ENCODE measurements around the gene AKAP12. TPM values are rescaled to one million over a fixed set of nuclear protein-coding genes. Genes with fewer than 3 reads are reported as not detected.

Gene AKAP12
- polyA plus RNA-seq, 2 of the 4 experiments (the other 2 are of a cell fraction) = 32.1 to 192 TPM

- DNase-seq (ENCODE audit: low read depth in 1 of 2, low spot score in 1 of 2) (no peak), FAIRE-seq (no peak), ATAC-seq (no peak)
- no peak overlapping the region for H3K4me3 ChIP-seq
- no peak for TF ChIP-seq GATA3 (IDR thresholded peaks at IDR 0.05; ENCODE audit: borderline replicate concordance)
- no peak for TF ChIP-seq JUN (IDR thresholded peaks at IDR 0.05)
- TF ChIP-seq CBX8 (IDR thresholded peaks at IDR 0.05) = no peak
- no peak for TF ChIP-seq RCOR1 (IDR thresholded peaks at IDR 0.05; ENCODE audit: low read depth, low read length)
- TF ChIP-seq MAZ (IDR thresholded peaks at IDR 0.05; ENCODE audit: borderline replicate concordance, low read depth, low read length) = no peak
- TF ChIP-seq CTCF (IDR thresholded peaks at IDR 0.05) = no peak
- no peak for TF ChIP-seq FOSL2 (IDR thresholded peaks at IDR 0.05)
- TF ChIP-seq FOSL2 (CRISPR knock-in tag; IDR thresholded peaks at IDR 0.05) = no peak
- no peak for TF ChIP-seq SREBF2 (IDR thresholded peaks at IDR 0.05)
- TF ChIP-seq JUNB (IDR thresholded peaks at IDR 0.05) = no peak
- no peak for TF ChIP-seq TFCP2L1 (CRISPR knock-in tag; IDR thresholded peaks at IDR 0.05)
- no peak for TF ChIP-seq HOXA7 (CRISPR knock-in tag; IDR thresholded peaks at IDR 0.05)
- H3K9me3 ChIP-seq = no peaks in the 10 kb centered on the region
- H3K27ac ChIP-seq = 0 out of 6 replicates have a peak overlapping the region, but pooled peaks of 1 of the 2 experiments have one; percentile 5
- ChIA-PET CTCF (no interaction called here), POLR2A (no interaction called here)
- 91% methylated on average over 7 of the region's 7 CpGs for whole genome bisulfite sequencing (ENCODE audit: missing lambda C conversion rate)
- no peak overlapping the region for H3K4me2 ChIP-seq
- peaks cover 41% of the 10 kb centered on the region for H3K4me1 ChIP-seq
Measured at GRCh38 chr6:151320140-151320539, 80.4 kb downstream of the AKAP12 start.

- no peak for ATAC-seq
- H3K4me3 ChIP-seq = no peak overlapping the region
- H3K27ac ChIP-seq = no peak overlapping the region
- no peaks in the 10 kb centered on the region for H3K9me3 ChIP-seq
- CTCF ChIA-PET = interaction anchor here (1.2 to 7.2 kb wide), 2 partner anchors 307 to 430 kb away, joined by 3 to 90 read pairs; no protein-coding TSS in a partner anchor
- TF ChIP-seq MYC (IDR thresholded peaks at IDR 0.05; ENCODE audit: borderline replicate concordance, low read length) = no peak
- no peak for TF ChIP-seq ESRRA (IDR thresholded peaks at IDR 0.05; ENCODE audit: borderline replicate concordance, low read length)
- TF ChIP-seq MAZ (IDR thresholded peaks at IDR 0.05; ENCODE audit: borderline replicate concordance, low read depth, low read length) = no peak
- H3K4me2 ChIP-seq = no peak overlapping the region
- no peak for DNase-seq (ENCODE audit: low read depth in 1 of 2, low spot score in 1 of 2)
- FAIRE-seq = no peak
- POLR2A ChIA-PET = no interaction called here
- 97% methylated on average over 1 of the region's 1 CpG for WGBS (ENCODE audit: missing lambda C conversion rate)
- H3K4me1 ChIP-seq = peaks cover 41% of the 10 kb centered on the region
Measured at GRCh38 chr6:151321438-151321837, 81.7 kb downstream of the AKAP12 start.

GRCh38 chr6:151322570-151322969 lies 82.8 kb downstream of the AKAP12 start:
- H3K9me3 ChIP-seq = no peaks in the 10 kb centered on the region
- peak in 1 of 2 experiments; percentile 63 for DNase-seq (ENCODE audit: low read depth in 1 of 2, low spot score in 1 of 2)
- POLR2A ChIA-PET = interaction anchor here (0.6 kb wide), 1 partner anchor 203 kb away, joined by 3 read pairs; no protein-coding TSS in a partner anchor
- TF ChIP-seq HOXB5 (CRISPR knock-in tag; IDR thresholded peaks at IDR 0.05) = no peak
- TF ChIP-seq FOSL2 (IDR thresholded peaks at IDR 0.05) = no peak
- peak; percentile 30 for TF ChIP-seq FOSL2 (CRISPR knock-in tag; IDR thresholded peaks at IDR 0.05)
- 0 out of 2 replicates have a peak, but pooled peaks have one; percentile 13 for TF ChIP-seq JUNB (IDR thresholded peaks at IDR 0.05)
- TF ChIP-seq NR3C1 (IDR thresholded peaks at IDR 0.05) = no peak
- TF ChIP-seq HES2 (IDR thresholded peaks at IDR 0.05) = peak; percentile 48; the same call in 1 of the 2 replicates
- peak; percentile 69 to 83; a peak in 3 of 4 replicates for TF ChIP-seq CEBPB (IDR thresholded peaks at IDR 0.05)
- 0 out of 6 replicates have a peak, but pooled peaks of 1 of the 2 experiments have one; percentile 4 for ATAC-seq
- 37% methylated on average over 9 of the region's 9 CpGs for WGBS (ENCODE audit: missing lambda C conversion rate)
- no peak overlapping the region for H3K4me3 ChIP-seq
- peak overlapping the region; percentile 83 to 84; a peak in 5 of 6 replicates for H3K27ac ChIP-seq
- no peak for FAIRE-seq
- CTCF ChIA-PET = interaction anchor here (3.2 to 7.2 kb wide), 3 partner anchors 29 to 432 kb away, joined by 10 to 192 read pairs (median 90); no protein-coding TSS in a partner anchor
- H3K4me2 ChIP-seq = peak overlapping the region; percentile 42; the same call in 2 of the 3 replicates
- peaks cover 36% of the 10 kb centered on the region for H3K4me1 ChIP-seq
